CD4-positive, alpha-beta T cell treated with Interleukin-15 for 4 hours (primary cell): ENCODE measurements around the gene UFL1.
"Not testable (repeated sequence)": the region's sequence is repeated elsewhere in the genome, so short reads cannot be mapped to it uniquely, and the experiment has no call there.

Experiments used
- DNase-seq: peaks from one replicate; pipeline ENCODE4 v3.0.0-alpha.2; 2020; ENCODE audit warnings: low spot score

UFL1 gene

GRCh38 chr6:96521644-96522464 is at the start of gene UFL1:
UFL1 (plus strand) TSS chr6:96521806; CDS start chr6:96521874, 68 bp downstream.
- peak; percentile 91 for DNase-seq

GRCh38 chr6:96472291-96472690 is 49.3 kb upstream of the UFL1 start:
- DNase-seq: not testable (repeated sequence)

- no peak for DNase-seq
Measured at GRCh38 chr6:96478695-96479094, 42.9 kb upstream of the UFL1 start.

GRCh38 chr6:96491926-96492325 is 29.7 kb upstream of the UFL1 start:
- DNase-seq: no peak

GRCh38 chr6:96499781-96500180 is 21.8 kb upstream of the UFL1 start:
- peak; percentile 64 for DNase-seq

- DNase-seq: no peak
Measured at GRCh38 chr6:96502915-96503314, 18.7 kb upstream of the UFL1 start.

GRCh38 chr6:96505363-96505762 is 16.2 kb upstream of the UFL1 start:
- no peak for DNase-seq

GRCh38 chr6:96509281-96509680 is 12.3 kb upstream of the UFL1 start:
- DNase-seq: no peak

- no peak for DNase-seq
Measured at GRCh38 chr6:96520171-96521115, 1.2 kb upstream of the UFL1 start.

GRCh38 chr6:96521306-96521643 is 331 bp upstream of the UFL1 start:
- no peak for DNase-seq

GRCh38 chr6:96522465-96523009 is 931 bp downstream of the UFL1 start:
- DNase-seq: peak; percentile 25

GRCh38 chr6:96528193-96528592 is 6.6 kb downstream of the UFL1 start:
- no peak for DNase-seq

GRCh38 chr6:96532399-96532798 is 10.8 kb downstream of the UFL1 start:
- DNase-seq: no peak

- DNase-seq: no peak
Measured at GRCh38 chr6:96537726-96538125, 16.1 kb downstream of the UFL1 start.

GRCh38 chr6:96542702-96543101 is 21.1 kb downstream of the UFL1 start:
- DNase-seq: peak; percentile 9

GRCh38 chr6:96545882-96546281 is 24.3 kb downstream of the UFL1 start:
- no peak for DNase-seq

- no peak for DNase-seq
Measured at GRCh38 chr6:96547654-96548053, 26.0 kb downstream of the UFL1 start.

- DNase-seq: no peak
Measured at GRCh38 chr6:96554558-96554957, 33.0 kb downstream of the UFL1 start.

GRCh38 chr6:96559740-96560139 is 38.1 kb downstream of the UFL1 start:
- not testable (repeated sequence) for DNase-seq

GRCh38 chr6:96562886-96563285 is 41.3 kb downstream of the UFL1 start, which contains the start of gene FHL5:
FHL5 (plus strand) TSS chr6:96563128; CDS start chr6:96603614, 40,486 bp downstream.
- no peak for DNase-seq

GRCh38 chr6:96563853-96564252 is 42.2 kb downstream of the UFL1 start:
- no peak for DNase-seq

GRCh38 chr6:96570053-96570452 is 48.4 kb downstream of the UFL1 start:
- DNase-seq: no peak

GRCh38 chr6:96571551-96571950 is 49.9 kb downstream of the UFL1 start:
- DNase-seq: no peak
